ENCODE results near the gene MLXIP. TPM values are rescaled to one million over a fixed set of nuclear protein-coding genes. Genes with fewer than 3 reads are reported as not detected.

The MLXIP gene
- total and polyA plus RNA-seq, 2 of the 8 experiments (the other 6 are each of a cell fraction or from before 2014, with no cell fraction given), result 5.5 to 40.5 TPM

- Histone ChIP-seq H3K18ac (ENCODE audit: extremely low read depth, low read length) (no peak overlapping the region), H2BK5ac (ENCODE audit: low read depth, low read length) (no peak overlapping the region), H3K79me1 (ENCODE audit: low read depth, low read length) (peaks cover 33% of the 10 kb centered on the region), H3K36me3 (ENCODE audit: control insufficient read depth in 2 of 4, insufficient read depth in 4 of 4, low read length in 3 of 4) (no peaks in the 10 kb centered on the region; a peak in 1 of 8 replicates), H3K4me3 (ENCODE audit: extremely low read depth in 1 of 4, insufficient read depth in 2 of 4, low read depth in 3 of 4, low read length in 4 of 4) (no peak overlapping the region), H4K20me1 (replicated peaks in 1 of 2; ENCODE audit: control insufficient read depth in 1 of 2, insufficient read depth in 2 of 2, low read length in 2 of 2) (peaks cover 2 to 27% of the 10 kb centered on the region in 2 experiments), H3K56ac (replicated peaks; ENCODE audit: insufficient read length, low read depth, low read length) (no peak overlapping the region), H3K4me2 (ENCODE audit: insufficient read depth in 1 of 2, low read depth in 2 of 2, low read length in 2 of 2) (no peak overlapping the region), H2AFZ (ENCODE audit: low read length) (no peak overlapping the region), H2BK15ac (ENCODE audit: low read length) (no peak overlapping the region), H3K23ac (ENCODE audit: insufficient read length) (no peak overlapping the region), H4K91ac (replicated peaks; ENCODE audit: insufficient read length, low read length) (no peak overlapping the region), H3K79me2 (ENCODE audit: control insufficient read depth in 1 of 2, insufficient read depth in 2 of 2, low read length in 2 of 2) (peaks cover 5 to 21% of the 10 kb centered on the region in 2 experiments; a peak in 3 of 4 replicates), H3K4ac (replicated peaks; ENCODE audit: insufficient read length, low read depth, low read length) (no peak overlapping the region), H4K5ac (ENCODE audit: insufficient read length, low read depth, low read length) (no peak overlapping the region), H3K23me2 (ENCODE audit: low read depth, low read length) (peaks cover 25% of the 10 kb centered on the region; the same call in 1 of the 2 replicates), H4K8ac (ENCODE audit: extremely low read depth, insufficient read depth, low read length) (no peak overlapping the region), H3K14ac (ENCODE audit: insufficient read length) (no peak overlapping the region), H3K27ac (ENCODE audit: low read depth, low read length) (no peak overlapping the region), H2BK20ac (ENCODE audit: low read length) (no peak overlapping the region), H3K9me3 (ENCODE audit: insufficient read depth in 2 of 2, low read depth in 1 of 2, low read length in 1 of 2) (no peaks in the 10 kb centered on the region), H3K4me1 (replicated peaks in 1 of 4; ENCODE audit: control insufficient read depth in 3 of 4, insufficient read depth in 4 of 4, low read length in 3 of 4) (peaks cover 0 to 4% (median 1%) of the 10 kb centered on the region in 4 experiments; a peak in 4 of 7 replicates), H3K9ac (replicated peaks in 1 of 4; ENCODE audit: extremely low read depth in 1 of 4, low read depth in 3 of 4, low read length in 3 of 4) (no peak overlapping the region), H2BK120ac (replicated peaks; ENCODE audit: low read depth, low read length) (no peak overlapping the region), H3K27me3 (replicated peaks in 1 of 4; ENCODE audit: control insufficient read depth in 3 of 4, extremely low read depth in 1 of 4, insufficient read depth in 3 of 4, low read length in 3 of 4) (no peaks in the 10 kb centered on the region; a peak in 1 of 7 replicates), H2BK12ac (ENCODE audit: low read depth, low read length) (no peak overlapping the region), H2AK5ac (ENCODE audit: low read depth, low read length) (no peak overlapping the region)
- ChIA-PET CTCF (ENCODE audit: partially characterized antibody) (interaction anchor here (1.2 to 8.0 kb wide), 3 partner anchors 15 to 35 kb away, joined by 3 to 52 read pairs (median 7); no protein-coding TSS in a partner anchor), POLR2A (ENCODE audit: partially characterized antibody) (interaction anchor here (0.5 to 4.8 kb wide), 3 partner anchors 10 to 44 kb away, joined by 3 to 20 read pairs (median 4); partner anchors contain the start of gene MLXIP)
- FAIRE-seq, result no peak
- no peak for TF ChIP-seq JUND (IDR thresholded peaks at IDR 0.05; ENCODE audit: low read length)
- TF ChIP-seq SP1 (IDR thresholded peaks at IDR 0.05; ENCODE audit: low read depth, low read length), result no peak
- no peak for TF ChIP-seq SAP30 (IDR thresholded peaks at IDR 0.05; ENCODE audit: insufficient read depth, insufficient replicate concordance, low read length)
- no peak for TF ChIP-seq CHD1 (IDR thresholded peaks at IDR 0.05; ENCODE audit: low read depth, low read length)
- TF ChIP-seq ASH2L (IDR thresholded peaks at IDR 0.05; ENCODE audit: low read length), result no peak
- no peak for TF ChIP-seq CEBPB (IDR thresholded peaks at IDR 0.05; ENCODE audit: low read depth, low read length)
- 90% methylated on average over 7 of the region's 7 CpGs; no CpG with 5 or more reads in 1 of the 2 experiments for WGBS, 2 experiments (ENCODE audit: extremely low coverage in 1 of 2, insufficient coverage in 1 of 2, insufficient read length in 1 of 2, insufficient replicate concordance in 2 of 2, low coverage in 1 of 2, low lambda C conversion rate in 2 of 2, missing lambda C conversion rate in 1 of 2)
- DNase-seq (ENCODE audit: low read depth in 1 of 2, low spot score in 2 of 2), result no peak
Observed at GRCh38 chr12:122090759-122091515, 12.4 kb downstream of the MLXIP start.
